ENCODE measurements around the gene CATSPERD. TPM values are rescaled to one million over a fixed set of nuclear protein-coding genes. Genes with fewer than 3 reads are reported as not detected.

CATSPERD gene
- total and polyA plus RNA-seq, 9 donors: 0.67 to 4.5 TPM; not detected in 7

- 81 to 85% (median 85%) methylated on average over 9 to 10 of the region's 10 CpGs for WGBS, 3 donors
- intact Hi-C loops (cut with DNase I): loop anchor here in 1 of 4 donors (5.0 kb wide), 1 partner anchor 50 kb away; no protein-coding TSS in a partner anchor
- H3K27ac ChIP-seq: no peak overlapping the region
- TF ChIP-seq POLR2A (IDR thresholded peaks at IDR 0.05) (no peak), CTCF (IDR thresholded peaks at IDR 0.05) (no peak), EP300 (IDR thresholded peaks at IDR 0.05) (no peak)
- H3K9me3 ChIP-seq: no peaks in the 10 kb centered on the region
- no peaks in the 10 kb centered on the region for H3K36me3 ChIP-seq
- no peaks in the 10 kb centered on the region for H3K27me3 ChIP-seq
- DNase-seq: no peak
- H3K4me1 ChIP-seq (ENCODE audit: insufficient read depth): peaks cover 10% of the 10 kb centered on the region
- H3K4me3 ChIP-seq: no peak overlapping the region
Measured at GRCh38 chr19:5677136-5677535, 43.3 kb upstream of the CATSPERD start.

GRCh38 chr19:5677580-5677979 lies 42.9 kb upstream of the CATSPERD start:
- Histone ChIP-seq H3K36me3 (no peaks in the 10 kb centered on the region), H3K4me1 (ENCODE audit: insufficient read depth) (peaks cover 10% of the 10 kb centered on the region), H3K9me3 (no peaks in the 10 kb centered on the region), H3K27ac (no peak overlapping the region), H3K27me3 (no peaks in the 10 kb centered on the region), H3K4me3 (no peak overlapping the region)
- WGBS, 3 donors: 83 to 88% (median 86%) methylated on average over 9 of the region's 9 CpGs
- TF ChIP-seq EP300 (IDR thresholded peaks at IDR 0.05) (no peak), CTCF (IDR thresholded peaks at IDR 0.05) (no peak), POLR2A (IDR thresholded peaks at IDR 0.05) (no peak)
- no peak for DNase-seq
- intact Hi-C loops (cut with DNase I): loop anchor here in 1 of 4 donors (5.0 kb wide), 1 partner anchor 50 kb away; no protein-coding TSS in a partner anchor

- Histone ChIP-seq H3K9me3 (no peaks in the 10 kb centered on the region), H3K36me3 (no peaks in the 10 kb centered on the region), H3K27me3 (no peaks in the 10 kb centered on the region), H3K4me3 (no peak overlapping the region), H3K4me1 (ENCODE audit: insufficient read depth) (peaks cover 10% of the 10 kb centered on the region), H3K27ac (no peak overlapping the region)
- peak in 1 of 5 donors; percentile 41 for DNase-seq
- TF ChIP-seq EP300 (IDR thresholded peaks at IDR 0.05) (no peak), POLR2A (IDR thresholded peaks at IDR 0.05) (no peak), CTCF (IDR thresholded peaks at IDR 0.05) (no peak)
- 81 to 90% (median 86%) methylated on average over 17 to 22 of the region's 22 CpGs for WGBS, 3 donors
- intact Hi-C loops (cut with DNase I): loop anchor here in 1 of 4 donors (5.0 kb wide), 1 partner anchor 51 kb away; no protein-coding TSS in a partner anchor
Measured at GRCh38 chr19:5678071-5678718, 42.2 kb upstream of the CATSPERD start.

GRCh38 chr19:5679289-5680083 lies 41.0 kb upstream of the CATSPERD start:
- Histone ChIP-seq H3K4me3 (peak overlapping the region; percentile 94), H3K27me3 (no peaks in the 10 kb centered on the region), H3K36me3 (no peaks in the 10 kb centered on the region), H3K27ac (peak overlapping the region in 1 of 2 donors; percentile 88), H3K4me1 (ENCODE audit: insufficient read depth) (peaks cover 10% of the 10 kb centered on the region), H3K9me3 (no peaks in the 10 kb centered on the region)
- peak in 3 of 5 donors; percentile 41 to 63 (median 63) for DNase-seq
- WGBS, 3 donors: 15 to 21% (median 17%) methylated on average over 26 of the region's 26 CpGs
- intact Hi-C loops (cut with DNase I): loop anchor here in 2 of 4 donors (5.0 to 10.0 kb wide), 2 partner anchors 52 to 55 kb away; partner anchors contain the start of genes SAFB (in 1 of the 2) and SAFB2 (in 1 of the 2)
- TF ChIP-seq POLR2A (IDR thresholded peaks at IDR 0.05) (no peak), EP300 (IDR thresholded peaks at IDR 0.05) (no peak), CTCF (IDR thresholded peaks at IDR 0.05) (no peak)

Measured in ovary (tissue), 9 donors.